A549 (cell line): ENCODE measurements around the gene PIP4K2A. TPM values are rescaled to one million over a fixed set of nuclear protein-coding genes. Genes with fewer than 3 reads are reported as not detected.

ENCODE experiments used
- ATAC-seq, 2 experiments: fragments of 200-7000 bp in 1 of 2; fragments of >200 bp in 1 of 2; cut with Nextera tagmentation in 1 of 2; cut with Tn5 transposase in 1 of 2; 3 replicates each; pipeline versions ENCODE4 v1.8.0 to v1.9.1; 2018 to 2020; ENCODE audit warnings: mild to moderate bottlenecking in 1 of 2, moderate library complexity in 1 of 2
- CTCF ChIA-PET: fragments of 300-600 bp; sonication (Branson Sonifier 250); formaldehyde crosslinking; extraction: SDS; loops from one replicate; lab custom pipeline; 2021; ENCODE audit warnings: antibody characterized with exemption, inconsistent platforms; lab: Yijun Ruan, JAX
- POLR2A ChIA-PET: fragments of 350-600 bp; formaldehyde crosslinking; extraction: SDS; loops from one replicate; lab custom pipeline; 2021; ENCODE audit warnings: antibody characterized with exemption, inconsistent platforms; lab: Yijun Ruan, JAX
- DNase-seq, 2 experiments: peaks; one replicate each; pipeline versions ENCODE4 v3.0.0 to v3.0.0-alpha.2; 2011 to 2016; ENCODE audit warnings: low read depth in 1 of 2, low spot score in 1 of 2
- FAIRE-seq: peaks from 2 replicates; lab custom pipeline; 2011; peaks lifted over from hg19 to GRCh38; lab: Jason Lieb, UNC
- H3K27ac ChIP-seq, 2 experiments: fragments of >200 bp; sonication (Bioruptor Twin); formaldehyde crosslinking; 3 replicates each; pipeline ENCODE4 v1.5.1; 2016 to 2017
- H3K4me1 ChIP-seq: fragments of >200 bp; sonication (Bioruptor Twin); formaldehyde crosslinking; 3 replicates; pipeline ENCODE4 v1.6.1; 2016
- H3K4me2 ChIP-seq: fragments of >200 bp; sonication (Bioruptor Twin); formaldehyde crosslinking; 3 replicates; pipeline ENCODE4 v1.6.1; 2016
- H3K4me3 ChIP-seq: fragments of >200 bp; sonication (Bioruptor Twin); formaldehyde crosslinking; 3 replicates; pipeline ENCODE4 v1.5.1; 2016
- H3K9me3 ChIP-seq: fragments of >200 bp; sonication (Bioruptor Twin); formaldehyde crosslinking; 3 replicates; pipeline ENCODE4 v1.6.1; 2016
- CBX2 ChIP-seq: fragments of 200-600 bp; sonication (generic); IDR thresholded peaks from 2 replicates; pipeline ENCODE4 v1.6.1; 2016; ENCODE audit warnings: low read depth, mild to moderate bottlenecking, borderline replicate concordance
- CEBPB ChIP-seq, 2 experiments: fragments of >200 bp in 1 of 2; sonication (Bioruptor Twin) in 1 of 2; formaldehyde crosslinking in 1 of 2; IDR thresholded peaks; 2 replicates each; pipeline ENCODE4 v1.6.1; 2012 to 2016
- CHD2 ChIP-seq: fragments of 150-350 bp; IDR thresholded peaks from 2 replicates; pipeline ENCODE4 v1.6.1; 2014; ENCODE audit warnings: low read length; ENCODE audit not compliant: partially characterized antibody
- ESRRA ChIP-seq: fragments of 150-350 bp; IDR thresholded peaks from 2 replicates; pipeline ENCODE4 v1.6.1; 2014; ENCODE audit warnings: mild to moderate bottlenecking, low read length, borderline replicate concordance
- FOSL2 ChIP-seq, 2 experiments: fragments of 450-650 bp in 1 of 2; fragments of >200 bp in 1 of 2; sonication (Bioruptor Twin) in 1 of 2; formaldehyde crosslinking; IDR thresholded peaks; 2 replicates each; pipeline versions ENCODE4 v1.5.0 to v1.6.1; 2016 to 2020; ENCODE audit warnings: mild to moderate bottlenecking in 1 of 2, moderate library complexity in 1 of 2
- GATA3 ChIP-seq: IDR thresholded peaks from 2 replicates; pipeline ENCODE4 v1.6.1; 2012; ENCODE audit warnings: borderline replicate concordance
- HDAC2 ChIP-seq: fragments of 200-600 bp; sonication (generic); IDR thresholded peaks from 2 replicates; pipeline ENCODE4 v1.6.1; 2016
- HOXB5 ChIP-seq: fragments of 250-450 bp; sonication (Bioruptor Pico); IDR thresholded peaks from 2 replicates; pipeline ENCODE4 v1.5.0; 2020; ENCODE audit warnings: mild to moderate bottlenecking, moderate library complexity
- JUNB ChIP-seq: fragments of >200 bp; sonication (Bioruptor Twin); formaldehyde crosslinking; IDR thresholded peaks from 2 replicates; pipeline ENCODE4 v1.6.1; 2016
- KDM5A ChIP-seq: fragments of 200-600 bp; sonication (generic); IDR thresholded peaks from 2 replicates; pipeline ENCODE4 v1.6.1; 2016; ENCODE audit warnings: antibody characterized with exemption, mild to moderate bottlenecking
- MAFK ChIP-seq: fragments of 450-650 bp; IDR thresholded peaks from 2 replicates; pipeline ENCODE4 v1.6.1; 2014; ENCODE audit not compliant: partially characterized antibody
- MAZ ChIP-seq: fragments of 150-350 bp; IDR thresholded peaks from 2 replicates; pipeline ENCODE4 v1.6.1; 2014; ENCODE audit warnings: antibody characterized with exemption, low read depth, low read length, borderline replicate concordance
- MYC ChIP-seq: IDR thresholded peaks from 2 replicates; pipeline ENCODE4 v1.6.1; 2012; ENCODE audit warnings: mild to moderate bottlenecking, inconsistent platforms, low read length, improper control_type of control experiment, borderline replicate concordance
- NR3C1 ChIP-seq: fragments of >200 bp; sonication (Bioruptor Twin); formaldehyde crosslinking; IDR thresholded peaks from 3 replicates; pipeline ENCODE4 v1.6.1; 2017
- POLR2A ChIP-seq: IDR thresholded peaks from 2 replicates; pipeline ENCODE4 v1.6.1; 2012; ENCODE audit warnings: mild to moderate bottlenecking, low read length
- RAD21 ChIP-seq, 2 experiments: fragments of >200 bp in 1 of 2; sonication (Bioruptor Twin) in 1 of 2; formaldehyde crosslinking in 1 of 2; IDR thresholded peaks in 1 of 2; conservative IDR thresholded peaks in 1 of 2; 2 replicates in 1 of 2; 3 replicates in 1 of 2; pipeline ENCODE4 v1.6.1; 2012 to 2018; ENCODE audit warnings: inconsistent platforms in 1 of 2
- RFX5 ChIP-seq: fragments of 450-650 bp; IDR thresholded peaks from 2 replicates; pipeline ENCODE4 v1.7.1; 2014; ENCODE audit warnings: antibody characterized with exemption, mild to moderate bottlenecking, moderate library complexity
- SREBF2 ChIP-seq: fragments of 450-650 bp; IDR thresholded peaks from 2 replicates; pipeline ENCODE4 v1.6.1; 2014; ENCODE audit warnings: mild to moderate bottlenecking, moderate library complexity
- ZC3H11A ChIP-seq: fragments of 450-650 bp; IDR thresholded peaks from 2 replicates; pipeline ENCODE4 v1.6.1; 2014; ENCODE audit warnings: antibody characterized with exemption, mild to moderate bottlenecking
- whole genome bisulfite sequencing: methylation state at CpG from one replicate; pipeline ENCODE4 v1.1.6; 2017; ENCODE audit errors: missing lambda C conversion rate; 5-methylcytosine and 5-hydroxymethylcytosine counted together
- polyA plus RNA-seq, 4 experiments: library from polyadenylated mRNA; depleted of rRNA in 3 of 4; stranded (reverse); fragments of >200 nt; fragmentation: RNase III in 1 of 4; extraction: RNeasy Plus Mini Kit Qiagen cat#74134 plus additional on column Dnase treatment in 1 of 4; gene quantifications; 2 replicates in 3 of 4; 3 replicates in 1 of 4; pipeline ENCODE4 v1.2.3, GENCODE V29; 2011 to 2017
- TF ChIP-seq, protein P1 (sequence below): IDR thresholded peaks from 2 replicates; pipeline ENCODE4 v1.6.1; 2012
- TF ChIP-seq, protein P2 (sequence below): fragments of 250-450 bp; sonication (Bioruptor Pico); IDR thresholded peaks from 2 replicates; pipeline ENCODE4 v1.5.0; 2021; ENCODE audit warnings: mild to moderate bottlenecking, moderate library complexity, borderline replicate concordance
- TF ChIP-seq, protein P3 (sequence below): fragments of >200 bp; sonication (Bioruptor Twin); formaldehyde crosslinking; IDR thresholded peaks from 2 replicates; pipeline ENCODE4 v1.6.1; 2016
- TF ChIP-seq, protein P4 (sequence below): fragments of 250-450 bp; sonication (Bioruptor Pico); IDR thresholded peaks from 2 replicates; pipeline ENCODE4 v1.5.0; 2020; ENCODE audit warnings: low read depth, mild to moderate bottlenecking, moderate library complexity
- TF ChIP-seq, protein P5 (sequence below): fragments of 450-650 bp; IDR thresholded peaks from 2 replicates; pipeline ENCODE4 v1.6.1; 2014; ENCODE audit warnings: antibody characterized with exemption

Gene PIP4K2A
- polyA plus RNA-seq, 2 of the 4 experiments (the other 2 are of a cell fraction): 23.1 to 24.0 TPM

DNA sequence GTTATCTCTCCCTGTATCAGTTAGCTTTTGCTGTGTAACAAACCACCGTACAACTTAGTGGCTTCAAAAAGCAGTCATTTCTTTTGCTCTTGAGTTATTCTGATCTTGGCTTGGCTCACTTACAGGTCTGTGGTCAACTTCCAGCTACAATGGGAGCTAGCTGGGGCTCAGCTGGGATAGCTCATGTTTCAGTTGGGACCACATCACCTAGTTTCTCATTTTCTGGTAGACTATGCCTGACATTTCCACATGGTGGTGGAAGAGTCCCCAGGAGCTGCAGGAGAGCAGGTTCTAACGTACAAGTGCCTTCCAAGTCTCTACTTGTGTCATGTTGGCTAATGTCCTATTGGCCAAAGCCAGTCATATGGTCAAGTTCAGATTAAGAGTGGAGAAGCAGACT lies 25.8 kb upstream of the PIP4K2A start:
- Histone ChIP-seq H3K4me1 (peaks cover 5% of the 10 kb centered on the region; the same call in 1 of the 3 replicates), H3K27ac (no peak overlapping the region), H3K9me3 (no peaks in the 10 kb centered on the region), H3K4me2 (no peak overlapping the region), H3K4me3 (no peak overlapping the region)
- no peak for FAIRE-seq
- TF ChIP-seq JUNB (no peak), KDM5A (no peak), RFX5 (no peak), FOSL2 (IDR thresholded peaks at IDR 0.05) (no peak), FOSL2 (CRISPR knock-in tag; IDR thresholded peaks at IDR 0.05) (no peak), HDAC2 (no peak)
- TF ChIP-seq, protein P1, sequence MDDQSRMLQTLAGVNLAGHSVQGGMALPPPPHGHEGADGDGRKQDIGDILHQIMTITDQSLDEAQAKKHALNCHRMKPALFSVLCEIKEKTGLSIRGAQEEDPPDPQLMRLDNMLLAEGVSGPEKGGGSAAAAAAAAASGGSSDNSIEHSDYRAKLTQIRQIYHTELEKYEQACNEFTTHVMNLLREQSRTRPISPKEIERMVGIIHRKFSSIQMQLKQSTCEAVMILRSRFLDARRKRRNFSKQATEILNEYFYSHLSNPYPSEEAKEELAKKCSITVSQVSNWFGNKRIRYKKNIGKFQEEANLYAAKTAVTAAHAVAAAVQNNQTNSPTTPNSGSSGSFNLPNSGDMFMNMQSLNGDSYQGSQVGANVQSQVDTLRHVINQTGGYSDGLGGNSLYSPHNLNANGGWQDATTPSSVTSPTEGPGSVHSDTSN: no peak
- TF ChIP-seq, protein P2, sequence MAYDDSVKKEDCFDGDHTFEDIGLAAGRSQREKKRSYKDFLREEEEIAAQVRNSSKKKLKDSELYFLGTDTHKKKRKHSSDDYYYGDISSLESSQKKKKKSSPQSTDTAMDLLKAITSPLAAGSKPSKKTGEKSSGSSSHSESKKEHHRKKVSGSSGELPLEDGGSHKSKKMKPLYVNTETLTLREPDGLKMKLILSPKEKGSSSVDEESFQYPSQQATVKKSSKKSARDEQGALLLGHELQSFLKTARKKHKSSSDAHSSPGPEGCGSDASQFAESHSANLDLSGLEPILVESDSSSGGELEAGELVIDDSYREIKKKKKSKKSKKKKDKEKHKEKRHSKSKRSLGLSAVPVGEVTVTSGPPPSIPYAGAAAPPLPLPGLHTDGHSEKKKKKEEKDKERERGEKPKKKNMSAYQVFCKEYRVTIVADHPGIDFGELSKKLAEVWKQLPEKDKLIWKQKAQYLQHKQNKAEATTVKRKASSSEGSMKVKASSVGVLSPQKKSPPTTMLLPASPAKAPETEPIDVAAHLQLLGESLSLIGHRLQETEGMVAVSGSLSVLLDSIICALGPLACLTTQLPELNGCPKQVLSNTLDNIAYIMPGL: no peak
- CTCF ChIA-PET: interaction anchor here (0.7 kb wide), 2 partner anchors 106 to 154 kb away, joined by 3 read pairs; no protein-coding TSS in a partner anchor
- no peak for ATAC-seq
- DNase-seq: no peak
- POLR2A ChIA-PET: no interaction called here
- 62% methylated on average over 2 of the region's 2 CpGs for WGBS

DNA sequence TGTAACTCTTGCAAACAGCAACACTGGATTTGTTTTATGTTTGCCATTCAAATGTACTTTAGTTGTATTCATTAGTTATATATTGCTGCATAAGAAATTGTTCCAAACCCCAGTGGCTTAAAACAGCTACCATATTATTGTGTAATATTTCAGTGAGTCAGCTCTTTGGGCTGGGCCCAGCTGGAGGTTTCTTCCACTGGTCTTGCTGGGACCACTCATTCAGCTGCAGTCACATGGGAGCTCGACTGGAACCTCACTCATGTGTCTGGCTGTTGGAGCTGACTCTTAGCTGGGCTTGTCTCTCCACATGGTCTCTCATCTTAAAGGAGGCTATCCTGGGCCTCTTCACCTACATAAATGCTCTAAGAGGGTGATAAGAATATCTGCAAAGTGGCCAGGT lies 23.2 kb upstream of the PIP4K2A start:
- H3K4me1 ChIP-seq: peaks cover 5% of the 10 kb centered on the region; the same call in 1 of the 3 replicates
- 18% methylated on average over 1 of the region's 1 CpG for WGBS
- CTCF ChIA-PET: no interaction called here
- ATAC-seq (0 out of 6 replicates have a peak, but pooled peaks of 1 of the 2 experiments have one; percentile 13), FAIRE-seq (no peak), DNase-seq (no peak)
- no peak for TF ChIP-seq NR3C1
- TF ChIP-seq MAFK: peak; percentile 35
- no peak for TF ChIP-seq ESRRA
- no peak for TF ChIP-seq MYC
- no peak for TF ChIP-seq GATA3
- TF ChIP-seq KDM5A: no peak
- TF ChIP-seq CBX2: no peak
- no peak for TF ChIP-seq HDAC2
- TF ChIP-seq SREBF2: no peak
- no peak for TF ChIP-seq CHD2
- no peak for TF ChIP-seq RAD21 (conservative IDR thresholded peaks at IDR 0.05 in 1 of 2, IDR thresholded peaks at IDR 0.05 in 1 of 2)
- TF ChIP-seq CEBPB (IDR thresholded peaks at IDR 0.05): peak; percentile 24 to 63; a peak in 3 of 4 replicates
- no peak for TF ChIP-seq HOXB5 (CRISPR knock-in tag)
- no peak overlapping the region for H3K4me3 ChIP-seq
- peak overlapping the region in 1 of 2 experiments; percentile 51; a peak in 2 of 6 replicates for H3K27ac ChIP-seq
- 0 out of 3 replicates have a peak overlapping the region, but pooled peaks have one; percentile 4 for H3K4me2 ChIP-seq
- POLR2A ChIA-PET: no interaction called here
- no peaks in the 10 kb centered on the region for H3K9me3 ChIP-seq

DNA sequence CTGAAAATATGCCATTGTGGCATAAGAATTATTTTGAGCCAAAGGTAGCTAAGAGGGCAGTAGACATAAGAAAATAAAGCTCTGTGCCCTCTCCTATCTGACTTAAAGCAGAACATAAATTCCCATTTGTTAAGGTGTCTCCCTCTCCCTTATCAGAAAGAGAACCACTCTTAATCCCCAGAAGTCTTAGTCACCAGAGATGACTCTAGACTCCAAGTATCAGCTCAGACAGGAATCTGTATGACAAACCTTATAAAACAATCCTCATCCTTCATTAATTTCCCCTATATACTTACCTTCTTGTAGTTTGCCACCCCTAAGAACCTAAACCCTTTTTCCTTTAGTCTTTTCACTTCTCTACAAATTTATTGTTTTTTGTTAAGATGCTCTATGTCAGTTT lies 21.8 kb upstream of the PIP4K2A start:
- DNase-seq: no peak

More for the DNA sequence above, 21.8 kb upstream of the PIP4K2A start:
- FAIRE-seq (no peak), ATAC-seq (no peak)
- CTCF ChIA-PET: no interaction called here
- TF ChIP-seq MAFK: no peak
- TF ChIP-seq, protein P3, sequence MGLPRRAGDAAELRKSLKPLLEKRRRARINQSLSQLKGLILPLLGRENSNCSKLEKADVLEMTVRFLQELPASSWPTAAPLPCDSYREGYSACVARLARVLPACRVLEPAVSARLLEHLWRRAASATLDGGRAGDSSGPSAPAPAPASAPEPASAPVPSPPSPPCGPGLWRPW: no peak
- TF ChIP-seq, protein P1: no peak
- no peak for TF ChIP-seq CEBPB (IDR thresholded peaks at IDR 0.05)
- TF ChIP-seq CHD2: no peak
- TF ChIP-seq, protein P4, sequence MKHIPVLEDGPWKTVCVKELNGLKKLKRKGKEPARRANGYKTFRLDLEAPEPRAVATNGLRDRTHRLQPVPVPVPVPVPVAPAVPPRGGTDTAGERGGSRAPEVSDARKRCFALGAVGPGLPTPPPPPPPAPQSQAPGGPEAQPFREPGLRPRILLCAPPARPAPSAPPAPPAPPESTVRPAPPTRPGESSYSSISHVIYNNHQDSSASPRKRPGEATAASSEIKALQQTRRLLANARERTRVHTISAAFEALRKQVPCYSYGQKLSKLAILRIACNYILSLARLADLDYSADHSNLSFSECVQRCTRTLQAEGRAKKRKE: no peak
- TF ChIP-seq RAD21 (conservative IDR thresholded peaks at IDR 0.05 in 1 of 2, IDR thresholded peaks at IDR 0.05 in 1 of 2): no peak
- TF ChIP-seq MAZ: no peak
- TF ChIP-seq ZC3H11A: no peak
- TF ChIP-seq FOSL2 (IDR thresholded peaks at IDR 0.05): no peak
- TF ChIP-seq FOSL2 (CRISPR knock-in tag; IDR thresholded peaks at IDR 0.05): no peak
- no peak for TF ChIP-seq SREBF2
- TF ChIP-seq HDAC2: no peak
- TF ChIP-seq POLR2A: no peak
- TF ChIP-seq, protein P5, sequence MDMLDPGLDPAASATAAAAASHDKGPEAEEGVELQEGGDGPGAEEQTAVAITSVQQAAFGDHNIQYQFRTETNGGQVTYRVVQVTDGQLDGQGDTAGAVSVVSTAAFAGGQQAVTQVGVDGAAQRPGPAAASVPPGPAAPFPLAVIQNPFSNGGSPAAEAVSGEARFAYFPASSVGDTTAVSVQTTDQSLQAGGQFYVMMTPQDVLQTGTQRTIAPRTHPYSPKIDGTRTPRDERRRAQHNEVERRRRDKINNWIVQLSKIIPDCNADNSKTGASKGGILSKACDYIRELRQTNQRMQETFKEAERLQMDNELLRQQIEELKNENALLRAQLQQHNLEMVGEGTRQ: no peak
- TF ChIP-seq KDM5A: no peak
- H3K4me2 ChIP-seq: no peak overlapping the region
- no peak overlapping the region for H3K4me3 ChIP-seq
- POLR2A ChIA-PET: no interaction called here
- H3K27ac ChIP-seq: no peak overlapping the region
- peaks cover 5% of the 10 kb centered on the region; the same call in 1 of the 3 replicates for H3K4me1 ChIP-seq
- H3K9me3 ChIP-seq: no peaks in the 10 kb centered on the region
